Stimulated activated naive CD4-positive, alpha-beta T cell (primary cell): Measurements from ENCODE around the gene SYTL3.
"Not testable (repeated sequence)": the region's sequence is repeated elsewhere in the genome, so short reads cannot be mapped to it uniquely, and the experiment has no call there.

Source experiments
- DNase-seq, 6 experiments: peaks; one replicate each; lab custom pipeline; 2025; lab: John Stamatoyannopoulos, UW

The SYTL3 gene

GRCh38 chr6:158638324-158638854, 11.5 kb upstream of the SYTL3 start:
- no peak for DNase-seq

- no peak for DNase-seq
Measured at GRCh38 chr6:158639056-158639455, 10.8 kb upstream of the SYTL3 start.

DNA sequence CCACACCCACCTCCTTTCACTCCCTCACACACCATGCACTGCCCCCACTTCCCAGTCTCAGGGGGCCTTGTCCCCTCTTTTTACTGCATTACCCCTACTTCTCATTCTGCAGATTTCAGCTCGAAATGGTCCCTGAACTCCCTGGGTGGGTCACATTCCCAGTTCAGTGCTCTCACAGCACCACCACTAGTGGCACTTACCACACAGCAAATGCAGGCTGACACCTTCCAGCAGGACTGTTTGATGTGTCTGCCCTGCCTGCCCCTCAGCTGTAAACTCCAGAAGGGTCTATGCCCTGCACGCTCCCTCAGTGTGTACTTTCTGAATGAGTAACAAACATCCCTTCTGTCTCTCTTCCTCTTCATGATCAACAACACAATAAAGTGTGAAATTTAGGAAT, 9.3 kb upstream of the SYTL3 start:
- no peak for DNase-seq

DNA sequence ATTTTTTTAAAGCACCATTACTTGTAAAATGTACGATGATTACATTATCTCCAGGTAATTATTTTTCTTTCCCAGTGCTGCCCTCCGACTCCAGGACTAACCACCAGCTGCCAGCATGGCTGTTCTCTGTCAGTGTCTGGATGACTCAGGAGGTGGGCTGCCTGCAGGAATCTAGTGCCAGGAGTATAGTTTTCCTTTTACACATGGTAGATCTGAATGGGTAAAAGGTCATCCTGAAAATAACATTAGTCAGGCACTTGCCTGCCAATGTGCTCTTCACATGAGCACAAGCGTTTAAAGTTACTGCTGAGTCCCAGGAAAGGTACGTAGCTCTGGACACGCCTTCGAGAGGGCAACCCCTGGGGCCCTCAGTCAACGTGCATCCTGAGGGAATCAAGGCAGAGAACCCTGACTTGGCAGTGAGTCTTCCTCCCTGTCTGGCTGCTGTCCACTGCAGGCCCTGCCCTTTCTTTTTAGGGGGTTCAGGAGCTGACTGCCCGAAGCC, 7.7 kb upstream of the SYTL3 start:
- DNase-seq: no peak

GRCh38 chr6:158643836-158644230, 6.0 kb upstream of the SYTL3 start:
- peak in 2 of 6 experiments; percentile 40 to 48 for DNase-seq

- DNase-seq: peak; percentile 72 to 90 (median 78)
Measured at GRCh38 chr6:158644231-158645063, 5.4 kb upstream of the SYTL3 start, which contains the start of gene DYNLT1. DYNLT1 (minus strand) TSS chr6:158644743; CDS start chr6:158644708, 35 bp downstream.

DNA sequence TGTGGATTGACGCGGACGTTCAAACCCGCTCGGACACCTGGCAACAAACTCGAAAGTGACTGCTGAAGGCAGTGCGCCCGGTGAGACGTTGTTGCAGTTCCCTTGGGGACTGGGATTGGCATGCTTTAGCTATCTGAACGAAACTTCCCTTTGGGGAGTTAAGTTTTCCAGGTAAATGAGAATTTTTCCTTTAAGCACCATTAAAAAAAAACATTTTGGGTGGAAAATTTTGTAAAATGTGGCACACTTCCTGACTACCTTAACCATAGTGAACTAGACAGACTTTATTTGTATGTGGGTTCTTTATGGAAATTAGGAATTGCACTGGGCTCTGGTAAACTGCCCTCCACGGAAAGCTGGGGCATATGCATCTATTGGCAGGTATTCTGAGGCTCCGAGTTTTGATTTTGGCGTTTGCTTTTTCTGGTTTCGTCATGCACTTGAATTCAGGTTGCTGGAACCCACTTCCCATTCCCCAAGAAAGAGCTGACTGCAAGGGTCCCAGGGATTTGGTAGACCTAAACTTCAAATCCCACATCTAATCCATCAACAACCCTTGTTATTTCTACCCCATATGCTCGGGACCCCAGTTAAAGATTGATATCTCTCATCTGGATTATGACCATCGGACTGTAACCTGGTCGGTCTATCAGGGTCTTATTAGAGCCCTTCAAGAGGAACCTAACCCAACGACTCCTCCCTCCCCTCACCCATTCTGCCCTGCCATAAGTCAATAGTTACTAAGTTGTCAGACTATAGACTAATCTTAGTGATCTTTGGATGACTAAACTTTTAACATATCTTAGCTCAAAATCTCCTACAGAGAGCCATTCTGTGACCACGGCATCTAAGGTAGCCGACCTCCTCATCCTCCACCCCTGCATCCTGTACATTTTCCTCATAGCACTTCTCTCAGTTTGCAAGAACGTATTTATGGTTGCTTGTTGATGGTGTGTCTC, 4.5 kb upstream of the SYTL3 start:
- DNase-seq: no peak

DNA sequence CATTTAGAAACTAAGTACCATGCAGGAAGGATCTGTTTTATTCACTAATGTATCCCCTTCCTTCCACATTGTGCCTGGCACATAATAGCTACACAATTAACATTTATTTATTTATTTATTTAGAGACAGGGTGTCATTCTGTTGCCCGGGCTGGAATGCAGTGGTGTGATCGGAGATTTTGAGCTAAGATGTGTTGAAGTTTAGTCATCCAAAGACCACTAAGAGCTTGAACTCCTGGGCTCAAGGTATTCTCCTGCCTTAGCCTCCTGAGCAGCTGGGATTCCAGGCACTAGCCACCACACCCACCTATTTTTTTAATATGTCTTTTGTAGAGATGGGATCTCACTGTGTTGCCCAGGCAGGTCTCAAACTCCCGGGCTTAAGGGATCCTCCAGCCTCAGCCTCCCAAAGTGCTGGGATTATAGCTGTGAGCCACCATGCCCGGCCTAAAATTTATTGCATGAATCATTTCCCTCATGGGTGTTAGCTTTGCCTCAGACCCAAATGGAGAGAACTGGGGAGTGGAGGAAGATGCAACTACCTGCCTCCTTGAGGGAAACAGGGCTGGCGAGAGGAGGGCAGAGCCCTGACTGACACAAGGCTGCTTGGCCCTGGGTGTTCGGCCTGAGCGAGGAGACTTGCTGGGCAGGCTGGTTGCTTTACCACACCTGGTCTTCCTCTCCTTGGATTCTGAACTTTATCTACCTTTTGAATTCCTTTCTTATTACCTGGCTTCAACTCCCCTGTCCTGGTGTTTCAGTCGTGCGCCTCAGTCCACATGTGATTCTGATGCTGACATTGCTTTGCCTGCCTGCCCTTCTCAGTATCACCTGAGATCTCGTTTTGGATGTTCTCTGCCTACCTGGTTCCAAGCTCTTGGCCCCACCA, 3.6 kb upstream of the SYTL3 start:
- DNase-seq: no peak

- DNase-seq: no peak
Measured at GRCh38 chr6:158647501-158647900, 2.4 kb upstream of the SYTL3 start.

GRCh38 chr6:158648682-158649131, 1.1 kb upstream of the SYTL3 start:
- DNase-seq: no peak

DNA sequence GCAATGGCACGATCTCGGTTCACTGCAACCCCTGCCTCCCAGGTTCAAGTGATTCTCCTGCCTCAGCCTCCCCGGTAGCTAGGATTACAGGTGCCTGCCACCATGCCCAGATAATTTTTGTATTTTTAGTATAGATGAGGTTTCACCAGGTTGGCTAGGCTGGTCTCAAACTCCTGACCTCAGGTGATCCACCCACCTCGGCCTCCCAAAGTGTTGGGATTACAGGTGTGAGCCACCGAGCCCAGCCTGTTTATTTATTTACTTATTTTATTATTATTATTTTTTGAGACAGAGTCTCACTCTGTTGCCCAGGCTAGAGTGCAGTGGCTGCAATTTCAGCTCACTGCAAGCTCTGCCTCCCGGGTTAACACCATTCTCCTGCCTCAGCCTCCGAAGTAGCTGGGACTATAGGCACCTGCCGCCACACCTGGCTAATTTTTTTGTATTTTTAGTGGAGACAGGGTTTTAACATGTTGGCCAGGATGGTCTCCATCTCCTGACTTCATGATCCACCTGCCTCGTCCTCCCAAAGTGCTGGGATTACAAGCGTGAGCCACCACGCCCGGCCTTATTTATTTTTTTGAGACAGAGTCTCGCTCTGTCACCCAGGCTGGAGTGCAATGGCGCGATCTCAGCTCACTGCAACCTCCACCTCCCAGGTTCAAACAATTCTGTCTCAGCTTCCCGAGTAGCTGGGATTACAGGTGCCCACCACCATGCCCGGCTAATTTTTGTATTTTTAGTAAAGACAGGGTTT, 2.3 kb downstream of the SYTL3 start:
- not testable (repeated sequence) for DNase-seq

DNA sequence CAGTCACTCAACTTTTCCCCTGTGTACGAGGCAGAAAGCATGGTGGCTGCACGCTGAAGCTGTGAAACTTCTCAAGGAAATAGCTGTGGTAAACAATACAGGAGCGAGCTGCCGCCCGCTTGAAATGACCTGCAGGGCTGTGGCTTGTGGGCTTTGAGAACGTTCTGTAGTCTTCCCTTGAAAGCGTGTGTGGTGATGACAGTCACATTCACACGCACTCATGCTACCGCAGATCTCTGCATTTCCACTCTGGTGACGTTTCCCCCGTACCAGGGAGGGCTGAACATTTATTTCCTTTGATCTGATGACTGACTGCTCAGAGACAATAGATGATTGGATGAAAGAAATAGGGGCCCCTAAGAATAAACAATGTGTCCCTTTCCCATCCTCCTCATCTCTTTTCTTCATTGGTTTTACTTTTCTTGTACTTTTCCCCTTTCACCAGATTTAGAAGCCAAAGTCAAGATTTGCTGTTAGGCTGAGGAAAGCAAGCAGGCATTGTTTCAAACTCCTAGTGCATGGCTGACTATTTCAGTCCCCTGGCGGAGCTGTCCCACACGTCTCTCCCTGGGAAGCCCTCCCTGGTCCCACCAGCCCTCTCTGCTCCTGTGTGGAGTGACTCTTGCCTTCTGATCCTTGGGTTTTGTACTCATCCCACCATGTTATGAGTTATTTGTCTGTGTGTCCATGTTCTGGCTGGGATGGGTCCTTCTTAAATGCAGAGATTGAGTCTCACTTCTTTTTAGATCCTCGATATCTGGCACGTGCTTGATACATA, 3.9 kb downstream of the SYTL3 start:
- peak; percentile 80 to 99 (median 90) for DNase-seq

- no peak for DNase-seq
Measured at GRCh38 chr6:158654498-158654897, 4.6 kb downstream of the SYTL3 start.

GRCh38 chr6:158654960-158655489, 5.2 kb downstream of the SYTL3 start:
- peak in 3 of 6 experiments; percentile 22 to 50 (median 35) for DNase-seq

GRCh38 chr6:158655569-158656450, 6.0 kb downstream of the SYTL3 start:
- no peak for DNase-seq

DNA sequence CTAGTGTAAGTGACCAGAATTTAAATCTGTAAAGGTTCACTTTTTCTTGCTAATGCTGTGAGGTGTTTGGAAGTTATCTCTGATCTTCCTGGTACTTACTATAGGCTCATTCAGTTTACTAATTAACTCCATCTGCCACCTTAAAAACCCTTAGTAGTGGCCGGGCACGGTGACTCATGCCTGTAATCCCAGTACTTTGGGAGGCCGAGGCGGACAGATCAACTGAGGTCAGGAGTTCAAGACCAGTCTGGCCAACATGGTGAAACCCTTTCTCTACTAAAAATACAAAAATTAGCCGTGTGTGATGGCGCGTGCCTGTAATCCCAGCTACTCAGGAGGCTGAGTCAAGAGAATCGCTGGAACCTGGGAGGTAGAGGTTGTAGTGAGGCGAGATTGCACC, 7.1 kb downstream of the SYTL3 start:
- not testable (repeated sequence) for DNase-seq

DNA sequence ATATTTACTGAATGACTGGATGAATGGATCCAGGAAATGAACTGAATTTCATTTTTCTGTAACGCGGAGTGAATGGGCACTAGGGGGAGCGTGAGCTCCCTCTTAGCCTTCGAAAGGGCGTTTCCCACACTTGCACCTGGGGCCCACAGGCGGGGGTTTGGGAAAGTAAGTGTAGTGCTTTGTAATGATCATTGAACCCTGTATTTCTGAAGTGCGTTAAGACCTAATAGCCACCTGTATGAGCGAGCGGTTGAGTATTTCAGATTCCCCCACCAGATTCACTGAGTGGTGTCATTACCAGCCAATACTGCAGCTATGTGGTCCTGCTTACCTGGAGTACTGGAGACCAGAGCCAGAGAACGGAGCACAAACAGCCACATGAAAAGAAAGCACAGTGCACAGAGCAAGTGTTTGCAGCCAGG, 10.5 kb downstream of the SYTL3 start:
- peak; percentile 19 to 79 (median 61) for DNase-seq

DNA sequence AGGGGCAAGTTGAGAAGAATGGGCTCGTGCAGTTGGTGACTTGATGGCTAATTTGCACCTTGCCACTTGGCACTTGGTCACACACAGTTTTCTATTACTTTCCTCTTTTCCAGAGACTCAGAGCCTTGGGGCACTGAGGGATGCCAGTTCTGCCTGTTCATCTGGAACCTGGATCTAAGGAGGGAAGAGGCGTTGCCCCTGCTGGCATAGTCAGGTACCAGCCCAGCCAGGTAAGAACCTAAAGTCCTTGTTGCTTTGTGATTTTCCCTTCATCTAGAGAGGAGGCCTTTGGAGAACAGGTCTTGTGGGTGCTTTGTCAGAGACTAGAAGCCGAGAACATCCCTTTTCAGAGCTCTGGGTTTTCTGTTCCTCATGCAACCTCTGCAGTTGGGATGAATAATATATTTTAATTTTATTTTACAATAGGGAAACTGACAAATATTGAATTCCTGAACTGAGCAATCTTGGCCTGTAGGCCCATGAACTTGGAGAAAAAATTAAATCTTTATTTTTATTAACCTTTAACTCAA, 11.4 kb downstream of the SYTL3 start:
- no peak for DNase-seq
